ENCODE data around the gene GASK1B.

GASK1B gene

DNA sequence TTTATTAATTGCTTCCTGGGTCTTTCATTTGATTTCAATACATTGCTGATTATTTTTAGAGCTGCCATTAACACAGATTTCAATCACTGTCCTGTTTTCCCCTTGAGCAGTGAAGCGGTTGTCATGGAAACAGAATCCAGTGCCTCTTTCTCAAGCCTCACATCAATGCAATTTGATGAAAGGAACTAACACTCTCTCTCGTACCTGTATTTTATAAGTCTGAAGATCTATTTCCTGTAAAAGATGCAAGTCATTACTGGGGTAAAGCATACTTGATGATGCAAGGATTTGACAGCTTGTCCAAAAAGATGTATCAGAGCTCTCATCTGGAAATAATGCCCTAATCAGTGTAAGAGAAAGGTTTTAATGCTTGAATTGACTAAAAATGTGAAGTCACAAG is 17.9 kb upstream of the GASK1B start:
- in situ Hi-C loops (cut with MboI; ENCODE audit: low sequenced_read_pairs, unreplicated experiment) = loop anchor here (10.0 kb wide), 1 partner anchor 64 kb away; no protein-coding TSS in a partner anchor
- TF ChIP-seq, protein P1, sequence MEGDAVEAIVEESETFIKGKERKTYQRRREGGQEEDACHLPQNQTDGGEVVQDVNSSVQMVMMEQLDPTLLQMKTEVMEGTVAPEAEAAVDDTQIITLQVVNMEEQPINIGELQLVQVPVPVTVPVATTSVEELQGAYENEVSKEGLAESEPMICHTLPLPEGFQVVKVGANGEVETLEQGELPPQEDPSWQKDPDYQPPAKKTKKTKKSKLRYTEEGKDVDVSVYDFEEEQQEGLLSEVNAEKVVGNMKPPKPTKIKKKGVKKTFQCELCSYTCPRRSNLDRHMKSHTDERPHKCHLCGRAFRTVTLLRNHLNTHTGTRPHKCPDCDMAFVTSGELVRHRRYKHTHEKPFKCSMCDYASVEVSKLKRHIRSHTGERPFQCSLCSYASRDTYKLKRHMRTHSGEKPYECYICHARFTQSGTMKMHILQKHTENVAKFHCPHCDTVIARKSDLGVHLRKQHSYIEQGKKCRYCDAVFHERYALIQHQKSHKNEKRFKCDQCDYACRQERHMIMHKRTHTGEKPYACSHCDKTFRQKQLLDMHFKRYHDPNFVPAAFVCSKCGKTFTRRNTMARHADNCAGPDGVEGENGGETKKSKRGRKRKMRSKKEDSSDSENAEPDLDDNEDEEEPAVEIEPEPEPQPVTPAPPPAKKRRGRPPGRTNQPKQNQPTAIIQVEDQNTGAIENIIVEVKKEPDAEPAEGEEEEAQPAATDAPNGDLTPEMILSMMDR (IDR thresholded peaks at IDR 0.05; ENCODE audit: borderline replicate concordance, control extremely low read depth, extremely low read depth, insufficient read depth, missing control alignments) = no peak
- DNase-seq (ENCODE audit: low spot score) = no peak

DNA sequence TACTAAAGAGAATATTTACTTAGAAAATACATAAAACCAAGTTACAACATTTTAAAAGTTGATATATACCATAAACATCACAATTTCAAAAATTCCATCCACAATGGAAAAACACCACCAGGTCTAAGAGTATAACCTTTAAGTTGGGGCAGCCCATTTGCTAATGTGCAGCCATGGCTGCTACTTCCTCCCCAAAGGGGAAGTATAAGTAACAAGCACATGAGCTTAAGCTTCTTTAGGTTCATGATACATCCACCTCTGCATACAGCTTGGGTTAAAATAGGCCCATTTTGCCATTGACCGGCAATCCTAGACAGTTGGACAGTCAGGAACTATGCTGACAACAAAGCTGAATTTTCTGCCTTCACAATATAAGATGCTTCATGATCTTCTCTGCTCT is 16.6 kb upstream of the GASK1B start:
- TF ChIP-seq, protein P1 (IDR thresholded peaks at IDR 0.05; ENCODE audit: borderline replicate concordance, control extremely low read depth, extremely low read depth, insufficient read depth, missing control alignments) = no peak
- in situ Hi-C loops (cut with MboI; ENCODE audit: low sequenced_read_pairs, unreplicated experiment) = no loop called here
- no peak for DNase-seq (ENCODE audit: low spot score)

DNA sequence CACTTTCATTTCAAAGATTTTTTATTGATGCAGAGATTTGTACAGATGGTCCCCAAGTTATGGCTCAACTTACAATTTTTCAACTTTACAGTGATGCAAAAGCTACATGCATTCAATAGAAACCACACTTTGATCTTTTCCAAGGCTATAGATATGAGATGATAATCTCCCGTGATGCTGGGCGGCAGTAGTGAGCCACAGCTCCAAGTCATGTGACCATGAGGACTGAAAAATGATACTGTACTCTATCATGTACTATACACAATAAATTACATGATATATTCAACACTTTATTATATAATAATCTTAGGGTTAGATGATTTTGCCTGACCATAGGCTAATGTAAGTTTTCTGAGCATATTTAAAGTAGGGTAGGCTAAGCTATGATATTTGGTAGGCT is 14.0 kb upstream of the GASK1B start:
- TF ChIP-seq, protein P1 (IDR thresholded peaks at IDR 0.05; ENCODE audit: borderline replicate concordance, control extremely low read depth, extremely low read depth, insufficient read depth, missing control alignments) = no peak

DNA sequence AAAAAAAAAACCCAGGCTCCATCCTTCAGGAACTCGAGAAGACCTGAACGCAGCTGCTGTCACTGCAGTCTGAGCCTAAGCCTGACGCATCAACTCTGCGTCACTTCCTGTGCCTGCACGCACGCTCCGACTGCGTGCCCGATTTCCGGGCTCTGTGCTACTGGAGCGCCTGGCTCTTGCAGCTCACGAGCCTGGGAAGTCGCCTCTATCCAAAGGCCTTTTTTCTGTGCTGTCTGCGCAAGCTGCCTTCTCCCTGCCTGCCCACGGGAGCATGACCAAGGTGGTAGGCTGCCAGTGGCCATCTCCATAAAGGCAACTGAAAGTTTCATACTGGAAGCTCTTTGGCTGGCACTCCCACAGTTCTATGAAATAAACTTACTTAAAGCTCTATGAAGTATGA is 9.9 kb upstream of the GASK1B start:
- no peak for DNase-seq (ENCODE audit: low spot score)
- in situ Hi-C loops (cut with MboI; ENCODE audit: low sequenced_read_pairs, unreplicated experiment) = no loop called here
- TF ChIP-seq, protein P1 (IDR thresholded peaks at IDR 0.05; ENCODE audit: borderline replicate concordance, control extremely low read depth, extremely low read depth, insufficient read depth, missing control alignments) = no peak

More for the DNA sequence above, 14.0 kb upstream of the GASK1B start:
- no peak for DNase-seq (ENCODE audit: low spot score)
- in situ Hi-C loops (cut with MboI; ENCODE audit: low sequenced_read_pairs, unreplicated experiment) = no loop called here

DNA sequence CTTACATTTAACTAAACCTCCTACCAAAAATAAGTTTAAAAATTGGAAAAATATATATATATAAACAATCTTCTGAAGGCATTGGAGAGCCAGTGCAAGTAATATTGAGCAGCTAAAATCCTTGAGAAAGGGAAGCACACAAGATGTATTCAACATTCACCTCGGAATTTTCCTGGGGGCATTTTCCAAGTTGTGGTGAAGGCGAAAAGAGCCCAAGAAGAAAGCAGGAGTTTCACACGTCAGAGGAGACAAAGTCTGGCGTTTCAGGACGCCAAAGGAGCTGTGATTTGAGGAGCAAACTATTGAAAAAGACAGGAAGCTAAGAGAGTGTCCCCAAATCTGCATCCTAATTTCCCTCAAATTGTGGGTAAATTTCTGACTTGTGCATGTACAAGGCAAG is 9.1 kb upstream of the GASK1B start:
- in situ Hi-C loops (cut with MboI; ENCODE audit: low sequenced_read_pairs, unreplicated experiment) = no loop called here
- no peak for DNase-seq (ENCODE audit: low spot score)
- TF ChIP-seq, protein P1 (IDR thresholded peaks at IDR 0.05; ENCODE audit: borderline replicate concordance, control extremely low read depth, extremely low read depth, insufficient read depth, missing control alignments) = no peak

DNA sequence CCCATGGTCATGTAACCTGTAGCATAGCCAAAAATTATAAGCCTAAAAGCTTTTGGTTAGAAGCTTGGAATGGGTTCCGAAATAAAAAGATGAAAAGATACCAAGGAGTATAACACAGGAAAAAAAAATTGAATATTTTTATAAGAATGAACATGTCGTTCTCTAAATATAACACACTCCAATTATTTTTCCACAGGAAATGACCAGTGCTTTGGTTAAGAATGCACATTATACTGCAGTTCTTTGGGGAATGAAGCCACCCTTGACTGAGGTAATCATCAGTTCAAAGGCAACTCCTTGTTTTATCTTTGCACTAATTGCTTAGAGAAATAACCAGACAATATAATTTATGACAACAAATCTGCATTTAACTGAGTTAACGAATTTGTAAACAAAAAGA is 6.6 kb upstream of the GASK1B start:
- no peak for DNase-seq (ENCODE audit: low spot score)
- TF ChIP-seq, protein P1 (IDR thresholded peaks at IDR 0.05; ENCODE audit: borderline replicate concordance, control extremely low read depth, extremely low read depth, insufficient read depth, missing control alignments) = no peak
- in situ Hi-C loops (cut with MboI; ENCODE audit: low sequenced_read_pairs, unreplicated experiment) = no loop called here

DNA sequence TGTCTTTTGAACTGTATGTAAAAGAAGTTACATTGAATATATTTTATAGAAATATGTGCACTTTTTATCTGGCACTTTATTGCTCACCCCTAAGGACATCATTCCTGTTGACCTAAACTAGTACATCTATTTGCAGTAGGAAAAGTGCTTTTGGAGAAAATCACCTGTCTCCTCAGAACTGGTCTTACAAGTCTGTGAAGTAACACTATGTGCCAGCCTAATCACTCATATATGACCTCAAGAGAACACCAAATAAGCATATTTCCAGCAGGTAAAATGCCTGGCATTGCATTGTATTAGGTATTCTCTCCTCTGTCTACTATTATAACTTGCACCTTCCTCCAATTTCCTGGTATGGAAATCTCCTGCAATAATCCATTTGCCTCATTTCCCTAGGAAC is 4.0 kb upstream of the GASK1B start:
- TF ChIP-seq, protein P1 (IDR thresholded peaks at IDR 0.05; ENCODE audit: borderline replicate concordance, control extremely low read depth, extremely low read depth, insufficient read depth, missing control alignments) = no peak
- in situ Hi-C loops (cut with MboI; ENCODE audit: low sequenced_read_pairs, unreplicated experiment) = no loop called here

More for the DNA sequence above, 4.0 kb upstream of the GASK1B start:
- DNase-seq (ENCODE audit: low spot score) = no peak

All from GM13976 (cell line).